Tibial nerve (tissue), 4 donors: ENCODE results near the gene ZNF423. TPM values are rescaled to one million over a fixed set of nuclear protein-coding genes. Genes with fewer than 3 reads are reported as not detected.

Experiments
- DNase-seq, 2 donors: peaks; one replicate each; pipeline ENCODE4 v3.0.0-alpha.2; 2019; ENCODE audit warnings: low spot score in 2 of 2
- H3K27ac ChIP-seq, 4 donors: fragments of 200-600 bp; sonication (generic) in 3 of 4; one replicate each; pipeline ENCODE4 v1.5.1; 2017 to 2019; ENCODE audit warnings: mild to moderate bottlenecking in 1 of 4
- H3K27me3 ChIP-seq, 2 donors: fragments of 200-600 bp; sonication (generic) in 1 of 2; one replicate each; pipeline versions ENCODE4 v1.5.1 to v1.6.0; 2017 to 2019
- H3K36me3 ChIP-seq, 3 donors: fragments of 200-600 bp; sonication (generic); one replicate each; pipeline ENCODE4 v1.5.1; 2018 to 2019
- H3K4me1 ChIP-seq, 4 donors: fragments of 200-600 bp; sonication (generic) in 3 of 4; one replicate each; pipeline ENCODE4 v1.5.1; 2017 to 2019
- H3K4me3 ChIP-seq, 4 donors: fragments of 200-600 bp; sonication (generic) in 3 of 4; one replicate each; pipeline ENCODE4 v1.5.1; 2017 to 2019; ENCODE audit warnings: mild to moderate bottlenecking in 1 of 4, moderate library complexity in 1 of 4
- H3K9me3 ChIP-seq, 4 donors: fragments of 200-600 bp; sonication (generic) in 3 of 4; one replicate each; pipeline ENCODE4 v1.5.1; 2017 to 2019
- CTCF ChIP-seq, 5 experiments: fragments of 200-600 bp in 3 of 5; fragments of 450-650 bp in 2 of 5; sonication (generic) in 3 of 5; IDR thresholded peaks; one replicate each; pipeline ENCODE4 v1.5.1; 2016 to 2019; ENCODE audit warnings: antibody characterized with exemption in 5 of 5, mild to moderate bottlenecking in 3 of 5, moderate library complexity in 2 of 5
- EP300 ChIP-seq, 2 donors: sonication (generic); formaldehyde crosslinking; IDR thresholded peaks; one replicate each; pipeline ENCODE4 v1.6.1; 2017; ENCODE audit warnings: antibody characterized with exemption in 2 of 2, mild to moderate bottlenecking in 1 of 2
- POLR2A ChIP-seq, 2 donors: fragments of 450-650 bp; IDR thresholded peaks; one replicate each; pipeline ENCODE4 v1.6.1; 2017; ENCODE audit warnings: antibody characterized with exemption in 2 of 2, mild to moderate bottlenecking in 2 of 2, moderate library complexity in 2 of 2
- WGBS, 2 donors: methylation state at CpG; one replicate each; pipeline ENCODE4 v1.1.5; 2018; 5-methylcytosine and 5-hydroxymethylcytosine counted together
- total RNA-seq, 4 donors: library from RNA; depleted of rRNA; stranded (reverse); fragments of >200 nt; gene quantifications; one replicate each; pipeline ENCODE4 v1.1.0, GENCODE V29; 2016

The ZNF423 gene
- total RNA-seq, 4 donors from 2014 or later, result 15.9 to 20.5 (median 18.5) TPM

GRCh38 chr16:49638673-49639610 lies 217.0 kb downstream of the ZNF423 start:
- WGBS, 2 donors, result 42 to 71% methylated on average over 17 to 19 of the region's 23 CpGs
- H3K27me3 ChIP-seq, result no peaks in the 10 kb centered on the region
- peaks cover 0 to 38% (median 0%) of the 10 kb centered on the region in 3 donors for H3K36me3 ChIP-seq
- peaks cover 0 to 28% (median 0%) of the 10 kb centered on the region in 4 donors for H3K4me1 ChIP-seq
- TF ChIP-seq CTCF (IDR thresholded peaks at IDR 0.05) (no peak), POLR2A (IDR thresholded peaks at IDR 0.05) (no peak), EP300 (IDR thresholded peaks at IDR 0.05) (no peak)
- no peak overlapping the region for H3K4me3 ChIP-seq
- no peak for DNase-seq
- H3K27ac ChIP-seq, result no peak overlapping the region
- H3K9me3 ChIP-seq, result no peaks in the 10 kb centered on the region

DNA sequence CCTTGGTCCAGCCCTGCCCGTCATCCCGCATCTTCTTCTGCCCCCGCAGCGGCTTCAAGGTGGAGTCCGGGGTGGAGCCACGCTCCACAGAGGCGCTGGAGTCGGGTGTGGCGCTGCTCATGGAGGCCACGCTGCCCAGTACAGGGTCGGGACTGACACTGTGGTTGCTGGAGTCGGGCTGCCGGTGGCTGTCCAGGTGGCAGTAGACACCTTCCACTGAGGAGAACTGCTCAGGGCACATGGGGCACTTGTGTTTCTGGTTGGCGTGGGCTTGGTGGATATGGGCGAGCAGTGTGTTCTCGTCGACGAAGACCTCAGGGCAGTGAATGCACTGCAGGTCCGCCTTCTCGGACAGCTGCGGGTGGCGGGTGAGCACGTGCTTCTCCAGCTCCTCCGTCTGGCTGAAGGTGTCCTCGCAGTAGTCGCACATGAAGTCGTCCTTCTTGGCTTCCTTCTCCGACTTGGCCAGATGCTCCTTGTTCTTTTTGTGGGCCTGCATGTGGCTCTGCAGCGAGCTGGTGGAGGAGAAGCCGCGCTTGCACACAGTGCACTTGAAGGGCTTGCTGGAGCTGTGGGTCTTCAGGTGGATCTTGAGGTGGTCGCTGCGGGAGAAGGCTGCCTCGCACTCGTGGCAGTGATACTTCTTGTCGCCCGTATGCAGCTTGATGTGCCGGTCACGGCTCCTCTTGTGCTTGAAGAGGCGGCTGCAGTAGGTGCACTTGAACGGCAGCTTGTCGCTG lies 217.8 kb downstream of the ZNF423 start:
- 95% methylated on average over 33 to 41 of the region's 42 CpGs for WGBS, 2 donors
- no peaks in the 10 kb centered on the region for H3K27me3 ChIP-seq
- H3K4me1 ChIP-seq, result peaks cover 0 to 24% (median 0%) of the 10 kb centered on the region in 4 donors
- no peak for TF ChIP-seq EP300 (IDR thresholded peaks at IDR 0.05)
- no peak for TF ChIP-seq CTCF (IDR thresholded peaks at IDR 0.05)
- TF ChIP-seq POLR2A (IDR thresholded peaks at IDR 0.05), result no peak
- H3K27ac ChIP-seq, result no peak overlapping the region
- no peak overlapping the region for H3K4me3 ChIP-seq
- H3K9me3 ChIP-seq, result no peaks in the 10 kb centered on the region
- no peak for DNase-seq
- peaks cover 0 to 38% (median 0%) of the 10 kb centered on the region in 3 donors for H3K36me3 ChIP-seq

DNA sequence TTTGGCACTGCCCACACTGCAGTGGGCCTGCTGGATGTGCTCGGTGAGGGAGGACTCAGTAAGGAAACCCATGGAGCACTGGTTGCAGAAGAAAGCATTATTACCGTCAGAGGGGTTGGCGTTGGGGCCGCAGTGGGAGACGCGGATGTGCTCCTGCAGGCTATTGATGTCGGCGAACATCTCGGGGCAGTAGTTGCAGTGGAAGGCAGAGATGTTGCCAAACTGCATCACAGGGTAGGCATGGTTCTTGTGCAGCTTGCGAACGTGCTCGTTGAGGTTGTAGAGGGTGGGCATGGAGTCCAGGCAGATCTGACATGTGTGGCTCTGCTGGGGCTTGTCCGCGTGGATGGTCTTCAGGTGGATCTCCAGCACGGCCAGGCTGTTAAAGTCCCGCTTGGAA lies 218.4 kb downstream of the ZNF423 start:
- WGBS, 2 donors, result 93 to 97% methylated on average over 9 to 16 of the region's 16 CpGs
- Histone ChIP-seq H3K27ac (no peak overlapping the region), H3K27me3 (no peaks in the 10 kb centered on the region), H3K9me3 (no peaks in the 10 kb centered on the region), H3K4me3 (no peak overlapping the region), H3K36me3 (peaks cover 0 to 38% (median 0%) of the 10 kb centered on the region in 3 donors), H3K4me1 (peaks cover 0 to 24% (median 0%) of the 10 kb centered on the region in 4 donors)
- no peak for DNase-seq
- TF ChIP-seq CTCF (IDR thresholded peaks at IDR 0.05) (no peak), POLR2A (IDR thresholded peaks at IDR 0.05) (no peak), EP300 (IDR thresholded peaks at IDR 0.05) (no peak)

- 96 to 98% methylated on average over 13 to 14 of the region's 14 CpGs for WGBS, 2 donors
Measured at GRCh38 chr16:49636608-49637007, 219.3 kb downstream of the ZNF423 start.

More at GRCh38 chr16:49636608-49637007, 219.3 kb downstream of the ZNF423 start:
- Histone ChIP-seq H3K27me3 (no peaks in the 10 kb centered on the region), H3K9me3 (no peaks in the 10 kb centered on the region), H3K4me1 (peaks cover 0 to 26% (median 0%) of the 10 kb centered on the region in 4 donors), H3K36me3 (peaks cover 0 to 38% (median 0%) of the 10 kb centered on the region in 3 donors), H3K4me3 (no peak overlapping the region), H3K27ac (no peak overlapping the region)
- no peak for DNase-seq
- TF ChIP-seq CTCF (IDR thresholded peaks at IDR 0.05), result no peak
- TF ChIP-seq EP300 (IDR thresholded peaks at IDR 0.05), result no peak
- no peak for TF ChIP-seq POLR2A (IDR thresholded peaks at IDR 0.05)
